ENCODE results near the gene ACER3.

ACER3 gene

GRCh38 chr11:76837696-76838677, 22.7 kb upstream of the ACER3 start:
- TF ChIP-seq GABPA (IDR thresholded peaks at IDR 0.05; ENCODE audit: low read depth) (no peak), SPI1 (IDR thresholded peaks at IDR 0.05; ENCODE audit: borderline replicate concordance, low read depth) (no peak)
- H3K4me3 ChIP-seq (replicated peaks; ENCODE audit: insufficient read depth, low read length), result no peak overlapping the region
- no peak overlapping the region for H3K27ac ChIP-seq (replicated peaks)
- peaks cover 2% of the 10 kb centered on the region for H3K27me3 ChIP-seq (ENCODE audit: insufficient read depth, poor library complexity, severe bottlenecking)
- DNase-seq (ENCODE audit: low read depth in 1 of 2, low spot score in 1 of 2), result no peak

GRCh38 chr11:76838678-76839068, 22.0 kb upstream of the ACER3 start:
- no peak overlapping the region for H3K27ac ChIP-seq (replicated peaks)
- no peak overlapping the region for H3K4me3 ChIP-seq (replicated peaks; ENCODE audit: insufficient read depth, low read length)
- no peak for DNase-seq (ENCODE audit: low read depth in 1 of 2, low spot score in 1 of 2)
- TF ChIP-seq CTCF (IDR thresholded peaks at IDR 0.05; ENCODE audit: insufficient read depth, low read length), result no peak
- no peak for TF ChIP-seq POLR2AphosphoS5 (IDR thresholded peaks at IDR 0.05; ENCODE audit: low read depth)
- H3K27me3 ChIP-seq (ENCODE audit: insufficient read depth, poor library complexity, severe bottlenecking), result peaks cover 2% of the 10 kb centered on the region

GRCh38 chr11:76839311-76839710, 21.4 kb upstream of the ACER3 start:
- no peak overlapping the region for H3K4me3 ChIP-seq (replicated peaks; ENCODE audit: insufficient read depth, low read length)
- H3K27me3 ChIP-seq (ENCODE audit: insufficient read depth, poor library complexity, severe bottlenecking), result peaks cover 2% of the 10 kb centered on the region
- TF ChIP-seq REST (IDR thresholded peaks at IDR 0.05; ENCODE audit: insufficient replicate concordance, low read depth), result no peak
- no peak for TF ChIP-seq POLR2AphosphoS5 (IDR thresholded peaks at IDR 0.05; ENCODE audit: low read depth)
- no peak for TF ChIP-seq CTCF (IDR thresholded peaks at IDR 0.05; ENCODE audit: insufficient read depth, low read length)
- no peak for TF ChIP-seq GABPA (IDR thresholded peaks at IDR 0.05; ENCODE audit: low read depth)
- peak; percentile 43; the same call in 1 of the 2 replicates for TF ChIP-seq SPI1 (IDR thresholded peaks at IDR 0.05; ENCODE audit: borderline replicate concordance, low read depth)
- H3K27ac ChIP-seq (replicated peaks), result no peak overlapping the region
- no peak for DNase-seq (ENCODE audit: low read depth in 1 of 2, low spot score in 1 of 2)

- DNase-seq (ENCODE audit: low read depth in 1 of 2, low spot score in 1 of 2), result no peak
- H3K4me3 ChIP-seq (replicated peaks; ENCODE audit: insufficient read depth, low read length), result no peak overlapping the region
- H3K27me3 ChIP-seq (ENCODE audit: insufficient read depth, poor library complexity, severe bottlenecking), result peaks cover 2% of the 10 kb centered on the region
- no peak overlapping the region for H3K27ac ChIP-seq (replicated peaks)
- TF ChIP-seq GABPA (IDR thresholded peaks at IDR 0.05; ENCODE audit: low read depth) (no peak), CTCF (IDR thresholded peaks at IDR 0.05; ENCODE audit: insufficient read depth, low read length) (no peak), SPI1 (IDR thresholded peaks at IDR 0.05; ENCODE audit: borderline replicate concordance, low read depth) (no peak), REST (IDR thresholded peaks at IDR 0.05; ENCODE audit: insufficient replicate concordance, low read depth) (no peak), POLR2AphosphoS5 (IDR thresholded peaks at IDR 0.05; ENCODE audit: low read depth) (no peak)
Measured at GRCh38 chr11:76841923-76842452, 18.7 kb upstream of the ACER3 start.

Measured in HL-60 (cell line).